Suppressor macrophage treated with lipopolysaccharide for 1 hour (primary cell): Measurements from ENCODE around the gene KIFC3.
"Not testable (repeated sequence)": the region's sequence is repeated elsewhere in the genome, so short reads cannot be mapped to it uniquely, and the experiment has no call there.

Experiments used
- DNase-seq, 3 donors: peaks; one replicate each; pipeline ENCODE4 v3.0.0-alpha.2; 2020 to 2022

KIFC3 gene

GRCh38 chr16:57801809-57802340 is 416 bp downstream of the KIFC3 start:
- DNase-seq, result peak in 2 of 3 donors; percentile 39 to 64

GRCh38 chr16:57801098-57801808 is 1.0 kb downstream of the KIFC3 start:
- peak in 1 of 3 donors; percentile 10 for DNase-seq

- DNase-seq, result peak in 1 of 3 donors; percentile 23
Observed at GRCh38 chr16:57800200-57801097, 1.8 kb downstream of the KIFC3 start.

DNA sequence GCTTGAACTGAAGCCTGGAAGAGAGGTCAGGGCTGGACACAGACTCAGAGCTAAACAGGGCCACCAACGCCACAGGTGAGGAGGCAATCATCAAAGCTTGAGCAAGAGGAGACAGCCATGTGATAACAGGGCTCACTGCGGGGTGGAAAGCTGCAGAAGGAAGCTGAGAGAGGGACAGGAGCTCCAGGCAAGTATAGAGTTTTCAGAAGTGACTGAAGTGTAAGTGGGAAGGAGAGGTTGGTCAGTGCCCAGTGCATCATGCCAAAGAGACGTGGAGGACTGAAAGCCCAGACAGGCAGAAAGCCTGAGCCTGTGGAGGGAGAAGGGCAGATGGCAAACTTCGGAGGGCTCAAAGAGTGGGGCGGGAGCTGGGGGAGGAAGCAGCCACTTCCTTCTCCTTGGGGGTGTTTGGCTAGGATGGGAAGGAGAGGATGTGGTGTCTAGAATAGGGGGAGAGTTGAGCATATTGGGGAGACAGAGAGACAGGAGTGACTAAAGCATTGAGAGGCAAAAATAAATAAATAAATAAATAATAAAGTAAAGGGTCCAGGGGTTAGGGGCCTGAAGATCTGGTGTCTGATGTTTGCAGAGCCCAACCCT is 2.6 kb downstream of the KIFC3 start:
- DNase-seq, result peak in 2 of 3 donors; percentile 20 to 29

- DNase-seq, result no peak
Observed at GRCh38 chr16:57798953-57799599, 3.2 kb downstream of the KIFC3 start.

DNA sequence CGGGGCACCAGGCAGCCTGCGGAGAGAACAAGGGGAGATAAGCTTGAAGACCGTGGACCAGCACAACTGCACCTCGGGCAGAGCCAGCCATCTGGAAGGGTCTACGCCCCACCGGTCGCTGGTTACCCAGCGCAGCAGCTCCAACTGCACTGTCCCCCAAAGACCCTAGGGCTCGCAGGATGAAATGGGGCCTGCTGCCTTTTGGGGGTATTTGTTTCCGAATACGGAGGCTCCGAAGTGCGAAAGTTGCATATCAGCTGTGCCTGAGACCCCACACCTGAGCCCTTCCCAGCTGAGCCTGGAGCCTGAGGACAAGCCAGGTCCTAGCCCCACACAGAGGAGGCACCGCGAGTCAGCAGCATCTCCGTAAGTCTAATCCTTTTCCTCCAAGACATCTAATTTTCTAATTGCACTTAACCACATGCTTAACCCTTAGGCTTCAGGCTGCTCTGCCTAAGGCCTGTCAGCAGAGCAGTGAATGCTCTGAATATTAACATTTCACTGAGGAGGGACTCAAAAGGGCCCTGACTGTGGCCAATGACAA is 4.0 kb downstream of the KIFC3 start:
- no peak for DNase-seq

GRCh38 chr16:57797526-57798266 is 4.6 kb downstream of the KIFC3 start:
- DNase-seq, result no peak

DNA sequence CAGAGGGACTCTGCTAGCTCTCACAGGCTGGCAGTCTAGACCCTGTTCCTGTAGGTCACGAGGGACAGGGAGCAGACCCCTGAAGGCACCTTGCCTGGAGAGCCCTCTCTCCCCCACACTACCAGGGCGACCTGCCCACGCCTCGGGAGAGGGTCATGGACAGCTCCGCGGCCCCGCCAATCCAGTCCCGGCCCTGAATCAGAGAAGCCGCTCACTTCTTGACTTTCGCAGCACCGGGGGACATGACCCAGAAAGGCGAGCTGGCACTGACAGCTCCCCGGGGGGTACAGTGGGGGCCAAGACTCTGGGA is 5.1 kb downstream of the KIFC3 start:
- no peak for DNase-seq

- DNase-seq, result not testable (repeated sequence)
Observed at GRCh38 chr16:57796014-57796413, 6.3 kb downstream of the KIFC3 start.

GRCh38 chr16:57795431-57795878 is 6.8 kb downstream of the KIFC3 start:
- DNase-seq, result peak; percentile 51 to 64 (median 54)

DNA sequence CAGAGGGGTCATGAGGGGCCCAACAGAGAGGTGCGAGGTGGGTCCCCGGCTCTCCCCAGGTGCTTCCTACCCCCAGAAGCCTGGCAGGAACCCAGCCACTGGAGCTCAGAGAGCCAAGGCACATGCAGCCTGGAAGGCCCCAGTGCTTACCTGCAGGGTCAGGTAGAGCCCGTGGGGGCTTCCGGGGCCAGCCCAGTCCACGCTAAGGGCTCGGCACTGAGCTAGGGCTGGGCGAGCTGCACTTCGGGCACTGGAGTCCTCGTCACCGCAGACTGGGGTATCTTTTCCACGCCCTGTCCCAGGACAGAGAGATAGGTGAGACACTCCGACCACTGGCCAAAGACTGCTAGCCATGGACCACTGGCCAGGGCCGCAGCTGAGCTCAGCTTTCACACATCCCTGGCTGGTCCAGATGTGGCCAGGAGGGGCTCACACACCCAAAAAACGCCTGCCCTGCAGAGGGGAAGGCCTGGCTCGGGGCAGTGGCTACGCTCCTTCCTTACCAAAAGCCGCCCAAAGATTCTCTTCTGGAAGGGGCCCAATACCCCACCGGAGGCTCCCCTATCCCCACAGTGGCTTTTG is 7.4 kb downstream of the KIFC3 start:
- no peak for DNase-seq

DNA sequence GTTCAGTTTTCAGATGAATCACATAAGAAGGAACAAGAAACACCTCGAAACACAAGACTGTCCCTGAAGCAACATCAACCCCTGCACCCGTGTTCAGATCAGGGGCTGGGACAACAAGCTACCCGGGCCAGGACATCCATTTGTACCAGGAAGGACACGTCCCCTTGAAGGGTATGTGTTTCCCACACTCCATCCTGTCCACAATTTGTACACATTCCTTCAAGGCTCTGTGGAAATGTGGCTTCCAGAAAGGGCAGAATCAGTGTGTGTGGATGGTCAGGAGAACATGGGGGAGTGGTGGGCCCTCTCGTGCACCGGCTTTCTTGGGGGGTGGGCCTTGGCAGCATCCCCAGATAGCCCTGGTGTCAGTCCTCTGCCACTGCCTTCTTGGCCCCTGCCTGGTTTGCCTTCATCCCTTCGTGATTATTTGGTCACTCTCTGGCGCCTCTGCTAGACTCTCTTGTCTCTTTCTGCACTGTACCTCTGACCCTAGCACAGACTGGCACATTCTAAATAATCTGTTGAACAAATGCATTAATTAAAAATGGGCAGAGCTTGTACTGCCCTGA is 10.3 kb downstream of the KIFC3 start:
- DNase-seq, result no peak

DNA sequence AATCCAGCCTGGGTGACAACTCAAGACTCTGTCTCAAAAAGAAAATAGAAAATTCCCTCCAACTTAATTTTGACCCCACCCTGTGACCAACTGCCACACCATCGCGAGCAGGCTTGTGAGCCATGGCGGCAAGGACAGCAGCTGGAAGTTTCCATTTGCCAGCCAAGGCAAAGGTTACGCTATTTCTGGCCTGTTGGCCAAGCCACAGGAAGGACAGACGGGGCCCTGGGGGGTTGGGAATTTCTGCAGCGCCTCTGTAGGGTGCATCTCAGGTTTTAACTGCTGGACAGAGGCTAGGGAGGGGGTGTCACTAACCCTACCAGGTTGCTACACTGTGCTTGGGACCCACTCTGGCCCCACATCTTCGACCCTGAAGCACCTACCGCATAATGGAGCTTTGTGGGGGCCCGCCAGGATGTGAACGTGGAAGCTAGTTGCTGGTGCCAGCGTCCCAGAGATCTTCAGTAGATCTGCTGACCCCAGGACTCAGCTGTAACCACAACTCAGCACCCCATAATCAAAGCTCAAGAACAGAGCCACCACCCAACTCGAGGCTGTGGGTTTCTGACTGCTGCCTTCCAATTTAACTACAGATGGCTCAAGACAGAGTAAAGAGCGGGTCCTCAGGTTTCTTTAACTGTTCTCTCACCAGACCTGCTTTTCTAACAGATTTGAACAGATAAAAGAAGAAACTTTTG is 10.9 kb downstream of the KIFC3 start:
- DNase-seq, result no peak

- no peak for DNase-seq
Observed at GRCh38 chr16:57788951-57789350, 13.3 kb downstream of the KIFC3 start.

- DNase-seq, result no peak
Observed at GRCh38 chr16:57788252-57788841, 13.9 kb downstream of the KIFC3 start.

DNA sequence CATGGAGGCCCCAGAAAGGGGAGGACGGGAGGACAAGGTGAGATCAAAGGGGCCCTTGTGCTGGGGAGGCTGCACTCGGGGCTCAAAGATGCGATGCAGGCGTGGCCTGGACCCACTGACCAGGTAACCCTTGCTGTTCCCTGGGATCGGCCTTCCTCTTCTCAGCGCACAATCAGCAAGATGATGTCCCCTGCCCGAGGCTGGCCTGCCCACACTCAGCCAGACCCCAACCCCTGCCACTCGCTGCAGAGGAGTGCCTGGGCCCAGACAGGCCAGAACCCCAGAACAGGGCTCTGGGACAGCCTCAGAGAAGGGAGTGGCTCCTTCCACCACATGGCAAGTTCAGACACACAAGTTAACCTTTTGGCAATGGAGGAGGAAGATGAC is 14.8 kb downstream of the KIFC3 start:
- no peak for DNase-seq

- no peak for DNase-seq
Observed at GRCh38 chr16:57786632-57787518, 15.4 kb downstream of the KIFC3 start.

GRCh38 chr16:57785924-57786323 is 16.4 kb downstream of the KIFC3 start:
- DNase-seq, result no peak

DNA sequence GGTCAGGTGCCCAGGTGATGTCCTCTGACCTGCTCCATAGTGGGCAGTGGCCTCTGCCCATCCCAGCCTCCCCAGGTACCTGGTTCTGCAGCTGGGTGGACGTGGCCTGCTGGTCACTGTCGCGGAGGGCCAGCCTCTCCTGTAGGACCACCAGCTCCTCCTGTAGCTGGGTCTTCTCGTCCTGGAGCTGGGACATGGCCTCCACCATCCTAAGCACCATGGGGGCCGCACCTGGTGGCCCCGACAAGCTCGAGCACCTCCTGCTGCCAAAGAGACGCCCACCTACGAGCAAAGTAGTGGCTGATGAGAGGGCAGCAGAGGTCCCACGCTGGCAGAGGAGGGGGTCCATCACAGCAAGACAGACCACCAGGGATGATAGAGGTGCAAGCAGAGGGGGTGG is 16.9 kb downstream of the KIFC3 start:
- DNase-seq, result no peak
